Keratinocyte (primary cell): Measurements from ENCODE around the gene FUT7. TPM values are rescaled to one million over a fixed set of nuclear protein-coding genes. Genes with fewer than 3 reads are reported as not detected.

Source experiments
- DNase-seq: peaks from one replicate; pipeline ENCODE4 v3.0.0-alpha.2; 2011; ENCODE audit warnings: low read depth, missing footprints, low spot score
- FAIRE-seq: peaks from 2 replicates; lab custom pipeline; 2011; peaks lifted over from hg19 to GRCh38; lab: Jason Lieb, UNC
- H2AFZ ChIP-seq: 2 replicates; pipeline ENCODE4 v1.6.0; 2012; ENCODE audit warnings: low read length, control low read depth, inconsistent platforms; ENCODE audit not compliant: control insufficient read depth
- H3K27ac ChIP-seq: 2 replicates; pipeline ENCODE4 v1.5.1; 2011; ENCODE audit warnings: low read length; ENCODE audit not compliant: control insufficient read depth, insufficient read depth
- H3K27me3 ChIP-seq: 3 replicates; pipeline ENCODE4 v1.6.0; 2011; ENCODE audit warnings: low read length; ENCODE audit not compliant: control insufficient read depth, insufficient read depth; ENCODE audit errors: extremely low read depth
- H3K36me3 ChIP-seq, 2 experiments: 2 replicates in 1 of 2; 3 replicates in 1 of 2; pipeline ENCODE4 v1.5.1; 2011; ENCODE audit warnings: low read length in 2 of 2, mild to moderate bottlenecking in 1 of 2; ENCODE audit not compliant: control insufficient read depth in 2 of 2, insufficient read depth in 2 of 2; ENCODE audit errors: extremely low read depth in 1 of 2
- H3K4me1 ChIP-seq: 3 replicates; pipeline ENCODE4 v1.5.1; 2011; ENCODE audit warnings: low read length; ENCODE audit not compliant: control insufficient read depth, insufficient read depth; ENCODE audit errors: extremely low read depth
- H3K4me2 ChIP-seq: 3 replicates; pipeline ENCODE4 v1.6.0; 2011; ENCODE audit warnings: low read depth, low read length; ENCODE audit not compliant: control insufficient read depth, insufficient read depth; ENCODE audit errors: extremely low read depth
- H3K4me3 ChIP-seq, 3 experiments: fragments of 200-600 bp in 1 of 3; sonication (generic) in 1 of 3; 2 replicates in 2 of 3; 3 replicates in 1 of 3; pipeline ENCODE4 v1.5.1; 2011 to 2016; ENCODE audit warnings: low read length in 3 of 3, mild to moderate bottlenecking in 3 of 3, control low read depth in 2 of 3, inconsistent platforms in 1 of 3, low read depth in 1 of 3, mixed read lengths in 1 of 3, mixed run types in 1 of 3, moderate library complexity in 1 of 3; ENCODE audit not compliant: control insufficient read depth in 2 of 3, insufficient read depth in 2 of 3; ENCODE audit errors: extremely low read depth in 1 of 3
- H3K79me2 ChIP-seq: 2 replicates; pipeline ENCODE4 v1.6.0; 2012; ENCODE audit warnings: low read length; ENCODE audit not compliant: control insufficient read depth, insufficient read depth
- H3K9ac ChIP-seq: 3 replicates; pipeline ENCODE4 v1.6.0; 2011; ENCODE audit warnings: low read length; ENCODE audit not compliant: control insufficient read depth, insufficient read depth; ENCODE audit errors: extremely low read depth
- H3K9me1 ChIP-seq: 3 replicates; pipeline ENCODE4 v1.6.0; 2011; ENCODE audit warnings: low read length; ENCODE audit not compliant: control insufficient read depth, insufficient read depth; ENCODE audit errors: extremely low read depth
- H3K9me3 ChIP-seq: 2 replicates; pipeline ENCODE4 v1.5.1; 2012; ENCODE audit warnings: low read depth, low read length; ENCODE audit not compliant: control insufficient read depth
- H4K20me1 ChIP-seq: 3 replicates; pipeline ENCODE4 v1.6.0; 2011; ENCODE audit warnings: low read length; ENCODE audit not compliant: control insufficient read depth, insufficient read depth; ENCODE audit errors: extremely low read depth
- CTCF ChIP-seq, 3 experiments: IDR thresholded peaks in 1 of 3; conservative IDR thresholded peaks in 1 of 3; optimal IDR thresholded peaks in 1 of 3; 2 replicates in 2 of 3; 3 replicates in 1 of 3; pipeline versions ENCODE3 to v1.5.1; 2011; ENCODE audit warnings: low read length in 3 of 3, mild to moderate bottlenecking in 3 of 3, moderate library complexity in 2 of 3, control low read depth in 1 of 3, inconsistent platforms in 1 of 3; ENCODE audit not compliant: insufficient read depth in 2 of 3; ENCODE audit errors: extremely low read depth in 1 of 3
- EZH2 ChIP-seq: IDR thresholded peaks from one replicate; pipeline ENCODE4 v1.6.1; 2012; ENCODE audit warnings: inconsistent platforms, mild to moderate bottlenecking, low read length, moderate library complexity
- dilution Hi-C: fragments of 300-500 bp; cut with MboI; formaldehyde crosslinking; loops from one replicate; pipeline ENCODE4 v1.7.0; 2020; ENCODE audit warnings: low sequenced_read_pairs; ENCODE audit not compliant: extremely low pct_ligation_motif_present
- polyA plus RNA-seq, 5 experiments: library from polyadenylated mRNA; depleted of rRNA in 3 of 5; stranded (reverse) in 3 of 5; stranded (forward) in 1 of 5; unstranded in 1 of 5; fragments of >200 nt; gene quantifications; 1 replicate in 1 of 5; 2 replicates in 3 of 5; 3 replicates in 1 of 5; pipeline versions ENCODE4 v1.2.1 to v1.2.3, GENCODE V29; 2011 to 2012; ENCODE audit warnings: missing spikeins in 2 of 5, low read depth in 1 of 5, low replicate concordance in 1 of 5

Gene FUT7
- polyA plus RNA-seq, 1 donor (not counting 4 experiments of a cell fraction or from before 2014, with no cell fraction given), result not detected

GRCh38 chr9:137076636-137077009 lies 44.7 kb upstream of the FUT7 start:
- Histone ChIP-seq H3K9ac (no peak overlapping the region), H3K9me3 (no peaks in the 10 kb centered on the region), H3K4me2 (no peak overlapping the region), H2AFZ (no peak overlapping the region), H3K79me2 (no peaks in the 10 kb centered on the region), H3K27ac (no peak overlapping the region), H3K4me1 (peaks cover 11% of the 10 kb centered on the region), H3K4me3 (no peak overlapping the region), H3K9me1 (no peaks in the 10 kb centered on the region), H3K36me3 (peaks cover 0 to 5% of the 10 kb centered on the region in 2 experiments), H3K27me3 (no peaks in the 10 kb centered on the region), H4K20me1 (no peaks in the 10 kb centered on the region)
- DNase-seq (no peak), FAIRE-seq (no peak)
- dilution Hi-C loops, result no loop called here
- no peak for TF ChIP-seq CTCF (optimal IDR thresholded peaks at IDR 0.05 in 1 of 3, IDR thresholded peaks at IDR 0.05 in 1 of 3, conservative IDR thresholded peaks at IDR 0.05 in 1 of 3; ENCODE audit: extremely low read depth in 1 of 3, insufficient read depth in 2 of 3, low read length in 3 of 3)
- no peak for TF ChIP-seq EZH2

- Histone ChIP-seq H2AFZ (no peak overlapping the region), H3K27ac (no peak overlapping the region), H3K9me1 (no peaks in the 10 kb centered on the region), H3K27me3 (no peaks in the 10 kb centered on the region), H3K9ac (no peak overlapping the region), H4K20me1 (no peaks in the 10 kb centered on the region), H3K4me2 (no peak overlapping the region), H3K4me1 (peaks cover 11% of the 10 kb centered on the region), H3K4me3 (no peak overlapping the region), H3K9me3 (no peaks in the 10 kb centered on the region), H3K79me2 (no peaks in the 10 kb centered on the region), H3K36me3 (peaks cover 0 to under 1% of the 10 kb centered on the region in 2 experiments)
- DNase-seq (no peak), FAIRE-seq (no peak)
- dilution Hi-C loops, result no loop called here
- no peak for TF ChIP-seq CTCF (optimal IDR thresholded peaks at IDR 0.05 in 1 of 3, IDR thresholded peaks at IDR 0.05 in 1 of 3, conservative IDR thresholded peaks at IDR 0.05 in 1 of 3; ENCODE audit: extremely low read depth in 1 of 3, insufficient read depth in 2 of 3, low read length in 3 of 3)
These were observed 43.4 kb upstream of the FUT7 start for GRCh38 chr9:137075275-137075775.
